HG03196 (cell line): ENCODE data around the gene CFAP46.
"Not testable (repeated sequence)": the region's sequence is repeated elsewhere in the genome, so short reads cannot be mapped to it uniquely, and the experiment has no call there.

ENCODE experiments used
- ATAC-seq: cut with Tn5 transposase; IDR thresholded peaks from one replicate; pipeline ENCODE4 v1.9.1; 2021; ENCODE audit not compliant: unreplicated experiment

Gene CFAP46

GRCh38 chr10:132793871-132794849 is 148.2 kb downstream of the CFAP46 start:
- ATAC-seq = no peak

GRCh38 chr10:132793213-132793612 is 149.2 kb downstream of the CFAP46 start:
- ATAC-seq = no peak

- no peak for ATAC-seq
These were observed 149.6 kb downstream of the CFAP46 start for GRCh38 chr10:132792796-132793195.

GRCh38 chr10:132792099-132792498 is 150.3 kb downstream of the CFAP46 start:
- not testable (repeated sequence) for ATAC-seq

GRCh38 chr10:132790934-132791829 is 151.2 kb downstream of the CFAP46 start:
- no peak for ATAC-seq

- ATAC-seq = no peak
These were observed 151.9 kb downstream of the CFAP46 start for GRCh38 chr10:132790470-132790869.

- no peak for ATAC-seq
These were observed 152.7 kb downstream of the CFAP46 start for GRCh38 chr10:132789659-132790148.

GRCh38 chr10:132788831-132789219 is 153.5 kb downstream of the CFAP46 start:
- ATAC-seq = no peak

GRCh38 chr10:132788180-132788830 is 154.1 kb downstream of the CFAP46 start:
- ATAC-seq = no peak

- ATAC-seq = no peak
These were observed 154.7 kb downstream of the CFAP46 start for GRCh38 chr10:132787495-132788179.

- no peak for ATAC-seq
These were observed 155.4 kb downstream of the CFAP46 start for GRCh38 chr10:132786884-132787494.

GRCh38 chr10:132786476-132786883 is 155.9 kb downstream of the CFAP46 start:
- no peak for ATAC-seq

- no peak for ATAC-seq
These were observed 156.5 kb downstream of the CFAP46 start, which contains the start of gene NKX6-2 for GRCh38 chr10:132785723-132786475. Gene NKX6-2 (minus strand): TSS chr10:132786147. CDS start chr10:132785948, 199 bp downstream.

- ATAC-seq = no peak
These were observed 157.3 kb downstream of the CFAP46 start for GRCh38 chr10:132784866-132785722.

GRCh38 chr10:132783940-132784865 is 158.2 kb downstream of the CFAP46 start:
- no peak for ATAC-seq

- no peak for ATAC-seq
These were observed 159.0 kb downstream of the CFAP46 start for GRCh38 chr10:132783165-132783939.
